DOHH2 (cell line): ENCODE results near the gene PPM1H.
"Not testable (repeated sequence)": the region's sequence is repeated elsewhere in the genome, so short reads cannot be mapped to it uniquely, and the experiment has no call there.

ENCODE experiments used
- EZH2phosphoT487 ChIP-seq: fragments of 200-600 bp; sonication (generic); IDR thresholded peaks from 2 replicates; pipeline ENCODE4 v1.6.1; 2017; ENCODE audit warnings: borderline replicate concordance, mild to moderate bottlenecking, antibody characterized with exemption, low read length, moderate library complexity, mixed read lengths
- TF ChIP-seq, protein P1 (sequence below): fragments of 200-600 bp; sonication (generic); IDR thresholded peaks from one replicate; pipeline ENCODE4 v1.5.1; 2014; ENCODE audit warnings: antibody characterized with exemption, mild to moderate bottlenecking, low read depth, low read length; ENCODE audit not compliant: poor library complexity, severe bottlenecking

DNA sequence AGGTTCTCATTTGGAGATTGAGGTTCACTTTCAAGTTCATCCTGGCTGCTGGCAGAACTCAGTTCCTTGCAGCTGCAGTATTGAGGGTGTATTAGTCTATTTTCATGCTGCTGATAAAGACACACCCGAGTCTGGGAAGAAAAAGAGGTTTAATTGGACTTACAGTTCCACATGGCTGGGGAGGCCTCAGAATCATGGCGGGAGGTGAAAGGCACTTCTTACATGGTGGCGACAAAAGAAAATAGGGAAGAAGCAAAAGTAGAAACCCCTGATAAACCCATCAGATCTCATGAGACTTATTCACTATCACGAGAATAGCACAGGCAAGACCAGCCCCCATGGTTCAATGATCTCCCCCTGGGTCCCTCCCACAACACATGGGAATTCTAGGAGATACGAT, 50.1 kb downstream of the PPM1H start:
- TF ChIP-seq, protein P1, sequence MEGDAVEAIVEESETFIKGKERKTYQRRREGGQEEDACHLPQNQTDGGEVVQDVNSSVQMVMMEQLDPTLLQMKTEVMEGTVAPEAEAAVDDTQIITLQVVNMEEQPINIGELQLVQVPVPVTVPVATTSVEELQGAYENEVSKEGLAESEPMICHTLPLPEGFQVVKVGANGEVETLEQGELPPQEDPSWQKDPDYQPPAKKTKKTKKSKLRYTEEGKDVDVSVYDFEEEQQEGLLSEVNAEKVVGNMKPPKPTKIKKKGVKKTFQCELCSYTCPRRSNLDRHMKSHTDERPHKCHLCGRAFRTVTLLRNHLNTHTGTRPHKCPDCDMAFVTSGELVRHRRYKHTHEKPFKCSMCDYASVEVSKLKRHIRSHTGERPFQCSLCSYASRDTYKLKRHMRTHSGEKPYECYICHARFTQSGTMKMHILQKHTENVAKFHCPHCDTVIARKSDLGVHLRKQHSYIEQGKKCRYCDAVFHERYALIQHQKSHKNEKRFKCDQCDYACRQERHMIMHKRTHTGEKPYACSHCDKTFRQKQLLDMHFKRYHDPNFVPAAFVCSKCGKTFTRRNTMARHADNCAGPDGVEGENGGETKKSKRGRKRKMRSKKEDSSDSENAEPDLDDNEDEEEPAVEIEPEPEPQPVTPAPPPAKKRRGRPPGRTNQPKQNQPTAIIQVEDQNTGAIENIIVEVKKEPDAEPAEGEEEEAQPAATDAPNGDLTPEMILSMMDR, result not testable (repeated sequence)
- TF ChIP-seq EZH2phosphoT487, result not testable (repeated sequence)
